GM19372 (cell line): ENCODE data around the gene RAB13.

Experiments
- ATAC-seq: cut with Tn5 transposase; IDR thresholded peaks from one replicate; pipeline ENCODE4 v1.9.1; 2021; ENCODE audit warnings: mild to moderate bottlenecking, low read depth, moderate library complexity; ENCODE audit not compliant: unreplicated experiment

The RAB13 gene

DNA sequence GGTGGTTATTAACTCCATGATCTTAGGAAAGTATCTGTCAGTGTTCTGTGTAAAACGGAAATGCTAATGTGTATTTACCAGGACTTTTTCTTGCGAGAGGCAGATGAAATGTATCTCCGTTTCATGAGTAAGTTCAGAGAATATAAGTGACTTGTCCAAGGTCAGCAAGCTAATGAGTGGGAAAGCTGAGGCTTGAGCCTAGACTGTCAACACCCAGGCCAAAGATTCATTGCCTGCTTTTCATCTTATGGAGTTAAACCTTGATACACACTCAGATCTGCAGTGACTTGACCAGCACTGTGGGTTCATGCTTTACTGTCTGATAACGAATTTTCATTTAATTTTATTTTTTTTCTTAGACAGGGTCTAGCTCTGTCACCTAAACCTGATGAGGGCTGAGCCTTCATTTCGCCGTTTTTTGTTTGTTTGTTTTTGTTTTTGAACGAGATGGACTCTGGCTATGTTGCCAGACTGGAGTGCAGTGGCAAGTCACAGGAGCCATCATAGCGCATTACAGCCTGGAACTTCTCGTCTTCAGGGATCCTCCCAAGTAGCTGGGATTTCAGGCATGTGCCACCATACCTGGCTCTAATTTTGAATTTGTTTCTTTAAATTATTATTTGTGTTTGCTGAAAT, 7.7 kb downstream of the RAB13 start:
- ATAC-seq: no peak

- ATAC-seq: peak; percentile 80
Observed at GRCh38 chr1:153977250-153978240, 8.6 kb downstream of the RAB13 start, which contains the start of gene JTB. Gene JTB (minus strand): TSS chr1:153977674. CDS start chr1:153977252, 422 bp downstream.

DNA sequence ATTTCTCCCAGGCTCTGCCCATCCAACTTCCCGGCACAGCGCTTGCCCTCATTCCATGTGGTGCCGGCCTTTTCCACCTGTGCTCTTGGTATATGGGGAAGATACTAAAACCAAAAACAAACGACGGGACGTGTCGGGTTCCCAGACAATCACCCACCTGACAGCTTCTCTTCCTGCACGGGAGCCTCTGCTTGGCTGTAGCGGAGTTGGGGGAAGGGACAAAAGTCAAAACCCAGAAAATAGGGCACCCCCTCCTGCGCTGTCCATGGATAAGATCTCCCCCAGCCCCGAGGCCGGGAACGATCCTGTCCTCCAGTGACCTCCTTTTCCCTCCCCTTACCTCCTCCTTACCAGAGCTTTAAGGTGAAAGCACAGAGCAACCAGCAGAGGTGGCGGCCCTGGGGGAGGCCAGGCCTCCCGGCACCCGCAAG, 9.3 kb downstream of the RAB13 start:
- ATAC-seq: no peak

DNA sequence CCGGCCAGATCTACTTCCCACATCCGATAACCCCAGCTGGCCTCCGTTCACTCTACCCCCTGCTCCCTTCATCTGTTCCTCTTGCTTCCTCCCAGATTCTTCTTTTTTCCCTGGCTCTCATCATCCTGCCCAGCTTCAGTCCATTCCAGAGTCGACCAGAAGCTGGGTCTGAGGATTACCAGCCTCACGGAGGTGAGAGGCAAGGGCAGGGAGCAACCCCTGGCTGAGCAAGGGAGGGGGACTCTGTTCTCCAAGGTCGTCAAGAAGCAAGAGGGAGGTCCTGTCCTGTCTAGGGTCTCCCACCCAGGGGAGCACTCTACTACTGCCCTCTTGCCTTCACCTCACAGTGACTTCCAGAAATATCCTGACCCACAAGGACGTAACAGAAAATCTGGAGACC, 12.6 kb downstream of the RAB13 start:
- no peak for ATAC-seq

GRCh38 chr1:153973071-153973470, 13.1 kb downstream of the RAB13 start:
- no peak for ATAC-seq

DNA sequence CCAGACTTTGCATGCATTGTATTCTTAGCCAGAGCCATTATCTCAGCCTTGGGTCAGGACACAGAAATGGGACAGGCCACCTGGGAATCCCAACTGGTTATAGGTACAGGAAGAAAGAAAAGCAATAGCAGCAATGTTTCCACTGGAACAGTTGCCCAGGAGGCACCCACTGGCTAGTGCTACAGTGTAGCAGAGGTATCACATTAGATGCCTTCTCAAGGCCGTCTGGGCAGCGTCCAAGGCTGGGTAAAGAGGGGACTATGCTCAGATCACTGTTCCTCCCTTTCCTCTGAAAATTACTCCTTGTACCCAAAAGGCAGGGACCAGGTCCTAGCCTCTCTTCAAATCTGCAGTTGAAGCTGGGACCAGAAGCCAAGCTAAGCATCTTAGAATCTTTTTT, 15.8 kb downstream of the RAB13 start:
- ATAC-seq: no peak

GRCh38 chr1:153968972-153969371, 17.2 kb downstream of the RAB13 start:
- ATAC-seq: no peak

DNA sequence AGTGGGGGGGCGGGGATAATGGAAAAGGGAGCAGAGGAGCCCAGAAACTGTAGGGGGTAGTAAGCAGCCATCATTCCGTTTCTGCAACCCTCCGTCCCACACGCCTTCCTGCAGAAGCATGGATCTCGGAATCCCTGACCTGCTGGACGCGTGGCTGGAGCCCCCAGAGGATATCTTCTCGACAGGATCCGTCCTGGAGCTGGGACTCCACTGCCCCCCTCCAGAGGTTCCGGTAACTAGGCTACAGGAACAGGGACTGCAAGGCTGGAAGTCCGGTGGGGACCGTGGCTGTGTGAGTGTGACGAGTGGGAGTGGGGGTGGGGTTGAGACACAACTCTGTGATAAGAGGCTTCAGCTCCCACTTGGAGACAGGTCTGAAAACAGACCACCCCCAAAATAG, 17.7 kb downstream of the RAB13 start:
- ATAC-seq: no peak

DNA sequence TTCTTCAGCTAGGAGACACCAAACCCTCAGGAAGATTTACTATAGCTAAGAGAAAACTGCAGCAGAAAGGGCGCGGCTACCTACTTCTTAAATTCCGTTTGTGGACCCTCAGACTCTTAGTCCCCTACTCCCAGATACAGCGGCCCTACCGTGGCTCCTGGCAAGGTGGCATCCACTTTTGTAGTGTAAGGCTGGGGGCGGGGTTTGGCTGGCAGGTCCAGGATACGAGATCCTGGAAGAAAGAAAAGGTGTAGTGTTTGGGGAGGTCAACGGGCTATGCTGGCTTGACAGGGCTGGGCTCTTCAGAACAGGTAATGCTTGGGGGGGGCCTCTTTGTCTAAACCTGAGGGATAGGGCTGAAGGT, 18.2 kb downstream of the RAB13 start:
- ATAC-seq: no peak

DNA sequence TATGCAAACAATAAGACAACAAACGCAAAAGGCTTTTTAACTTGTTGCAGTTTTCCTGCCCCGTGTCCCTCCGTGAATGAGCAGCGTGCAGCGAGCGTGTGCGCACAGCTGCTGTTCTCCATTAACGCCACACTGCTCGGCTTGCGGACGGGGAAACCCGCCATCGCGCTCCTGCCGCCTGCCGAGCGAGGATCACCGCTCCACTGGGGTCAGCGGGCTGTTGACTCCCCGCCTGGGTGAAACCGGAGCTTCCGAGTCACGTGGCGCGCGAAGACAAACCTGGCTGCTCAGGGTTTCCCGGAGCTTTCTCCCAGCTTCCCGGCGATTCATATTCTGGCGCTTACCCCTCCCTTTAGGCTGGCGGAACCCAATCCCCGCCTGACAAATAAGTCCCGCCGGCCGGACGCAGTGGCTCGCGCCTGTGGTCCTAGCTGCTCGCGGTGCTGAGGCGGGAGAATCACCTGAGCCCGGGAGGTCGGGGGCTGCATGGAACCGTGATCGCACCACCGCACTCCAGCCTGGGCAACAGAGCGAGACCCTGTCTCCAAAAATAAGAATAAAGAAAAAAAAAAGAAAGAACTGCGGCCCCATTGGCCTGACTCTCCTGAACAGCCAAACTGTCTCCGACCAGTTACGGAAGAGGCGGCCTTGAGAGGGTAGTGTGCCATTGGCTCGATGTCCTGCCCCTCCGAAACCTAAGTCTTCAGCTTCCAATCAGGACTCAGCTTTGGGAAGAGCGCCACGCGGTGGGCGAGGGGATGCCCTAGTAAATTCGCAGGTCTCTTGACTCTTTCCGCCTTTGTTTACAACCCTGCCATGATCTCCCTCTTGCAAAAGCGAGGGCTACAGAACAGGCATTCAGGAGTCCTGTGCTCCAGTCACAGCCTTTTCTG, 18.8 kb downstream of the RAB13 start, which contains the start of gene CREB3L4:
Gene CREB3L4 (plus strand): TSS at position 796 of the 893 bp plus-strand sequence. CDS start 624 bp downstream, outside the sequence.
- peak; percentile 74 for ATAC-seq

DNA sequence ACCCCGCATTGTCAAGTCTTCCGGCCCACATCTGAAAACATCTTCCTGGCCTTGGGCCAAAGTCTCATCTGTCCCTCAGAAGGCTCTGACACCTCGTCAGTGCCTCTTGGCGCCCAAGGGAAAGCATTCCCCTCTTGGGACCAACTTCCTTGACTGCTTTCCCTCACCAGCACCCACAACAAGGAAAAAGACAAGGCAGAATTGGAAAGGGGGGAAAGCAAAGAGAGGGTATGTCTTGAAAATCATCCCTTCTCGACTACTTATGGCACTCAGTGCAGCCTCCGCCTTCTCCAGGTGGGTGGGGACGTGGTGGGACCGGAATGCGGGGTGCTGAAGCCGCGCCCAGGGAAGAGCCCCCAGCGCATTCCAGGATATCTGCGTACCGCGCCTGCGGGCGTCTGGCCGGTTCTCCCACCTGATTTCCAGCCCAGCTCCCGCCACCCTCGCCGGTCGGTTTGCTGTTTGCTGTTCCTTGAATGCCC, 22.2 kb downstream of the RAB13 start:
- no peak for ATAC-seq

GRCh38 chr1:153963030-153963849, 22.9 kb downstream of the RAB13 start, which contains the start of gene SLC39A1:
Gene SLC39A1 (minus strand): TSS chr1:153963537. CDS start chr1:153962715, 822 bp downstream.
- peak; percentile 45 for ATAC-seq

- no peak for ATAC-seq
Observed at GRCh38 chr1:153962088-153963029, 23.8 kb downstream of the RAB13 start.

- ATAC-seq: no peak
Observed at GRCh38 chr1:153961421-153961820, 24.7 kb downstream of the RAB13 start.

GRCh38 chr1:153960206-153960605, 25.9 kb downstream of the RAB13 start:
- no peak for ATAC-seq

GRCh38 chr1:153959454-153959853, 26.7 kb downstream of the RAB13 start:
- no peak for ATAC-seq

DNA sequence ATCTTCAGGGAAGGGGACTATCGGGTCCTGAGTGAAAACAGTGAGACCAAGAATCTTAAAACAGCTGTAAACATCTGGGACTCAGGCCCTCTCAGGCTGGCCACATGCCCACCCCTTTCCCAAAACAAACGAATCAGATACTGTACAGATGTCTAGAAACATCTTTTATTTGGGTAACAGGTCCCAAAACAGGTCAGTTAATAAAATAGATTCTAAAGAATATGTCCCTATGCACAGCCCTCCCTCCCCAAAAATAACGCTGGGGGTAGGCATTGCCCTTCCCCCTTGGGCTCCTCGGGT, 27.2 kb downstream of the RAB13 start:
- ATAC-seq: no peak

DNA sequence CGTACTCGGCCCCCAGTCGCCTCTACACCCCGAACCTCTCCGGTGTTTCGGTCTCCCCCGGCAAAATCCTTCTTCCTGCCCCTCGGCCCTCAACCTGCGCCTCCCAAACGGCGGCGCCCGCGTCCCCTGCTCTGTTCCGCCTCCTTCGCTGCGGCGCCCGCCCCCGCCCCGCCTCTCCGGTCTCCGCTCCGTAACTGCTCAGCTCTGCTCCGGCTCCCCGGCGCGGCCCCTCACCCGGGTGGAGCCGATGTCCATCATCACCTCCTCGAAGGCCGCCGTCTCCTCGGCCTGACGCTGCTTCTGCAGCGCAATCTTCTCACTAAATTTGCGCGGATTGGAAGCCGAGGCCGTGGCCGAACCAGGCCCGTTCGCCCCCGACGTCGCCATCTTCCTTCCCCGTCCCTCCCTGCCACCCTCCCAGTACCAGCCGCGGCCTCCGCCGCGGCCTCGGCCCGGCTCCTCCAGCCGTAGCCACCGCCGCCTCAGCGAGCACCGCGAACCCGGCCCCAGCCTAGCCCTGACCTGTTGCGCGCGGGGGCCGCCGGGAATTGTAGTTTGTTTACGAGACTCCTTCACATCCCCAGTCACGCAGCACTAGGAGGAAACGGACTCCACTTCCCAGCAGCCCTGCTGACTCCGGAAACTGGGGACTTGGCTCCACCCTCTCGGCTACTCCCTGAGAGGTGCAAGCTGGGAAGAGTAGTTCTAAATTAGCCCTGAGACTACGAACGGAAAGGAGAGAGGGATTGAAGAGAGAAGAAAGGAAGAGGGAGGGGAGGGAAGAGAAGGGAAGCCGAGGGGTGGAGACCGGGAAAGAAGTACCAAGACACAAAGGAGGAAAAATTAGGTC, 27.8 kb downstream of the RAB13 start, which contains the start of gene CRTC2:
Gene CRTC2 (minus strand): TSS at position 502 of the 850 bp plus-strand sequence. CDS start 115 bp downstream, at position 387.
- ATAC-seq: peak; percentile 74
